GM19035 (cell line): Measurements from ENCODE around the gene CRIP2.

Experiments used
- ATAC-seq: cut with Tn5 transposase; IDR thresholded peaks from one replicate; pipeline ENCODE4 v1.9.1; 2021; ENCODE audit not compliant: unreplicated experiment

CRIP2 gene

GRCh38 chr14:105442834-105443233, 31.8 kb upstream of the CRIP2 start:
- no peak for ATAC-seq

- no peak for ATAC-seq
These were observed 29.8 kb upstream of the CRIP2 start for GRCh38 chr14:105444859-105445258.

- ATAC-seq, result no peak
These were observed 29.3 kb upstream of the CRIP2 start for GRCh38 chr14:105445290-105445689.

GRCh38 chr14:105445901-105446845, 28.4 kb upstream of the CRIP2 start:
- ATAC-seq, result no peak

GRCh38 chr14:105446971-105447370, 27.6 kb upstream of the CRIP2 start:
- no peak for ATAC-seq

- ATAC-seq, result no peak
These were observed 26.7 kb upstream of the CRIP2 start for GRCh38 chr14:105447651-105448640.

GRCh38 chr14:105448706-105449111, 25.9 kb upstream of the CRIP2 start:
- ATAC-seq, result no peak

GRCh38 chr14:105449276-105450122, 25.1 kb upstream of the CRIP2 start:
- no peak for ATAC-seq

- no peak for ATAC-seq
These were observed 24.5 kb upstream of the CRIP2 start for GRCh38 chr14:105450123-105450505.

GRCh38 chr14:105450864-105451720, 23.5 kb upstream of the CRIP2 start:
- no peak for ATAC-seq

- no peak for ATAC-seq
These were observed 21.7 kb upstream of the CRIP2 start for GRCh38 chr14:105452963-105453362.

- no peak for ATAC-seq
These were observed 20.8 kb upstream of the CRIP2 start for GRCh38 chr14:105453847-105454246.

GRCh38 chr14:105455086-105455640, 19.5 kb upstream of the CRIP2 start:
- ATAC-seq, result no peak

GRCh38 chr14:105455766-105456660, 18.6 kb upstream of the CRIP2 start:
- no peak for ATAC-seq

- no peak for ATAC-seq
These were observed 17.6 kb upstream of the CRIP2 start for GRCh38 chr14:105456736-105457617.

GRCh38 chr14:105458010-105458409, 16.6 kb upstream of the CRIP2 start:
- no peak for ATAC-seq

GRCh38 chr14:105458571-105458970, 16.1 kb upstream of the CRIP2 start:
- no peak for ATAC-seq
